RWPE1 (cell line): ENCODE data around the gene ZFYVE27.

Source experiments
- CTCF ChIA-PET: fragments of 350-600 bp; sonication (Branson Sonifier 250); formaldehyde crosslinking; extraction: SDS; loops from one replicate; lab custom pipeline; 2021; lab: Yijun Ruan, JAX
- POLR2A ChIA-PET: fragments of 400-600 bp; formaldehyde crosslinking; extraction: SDS; loops from one replicate; lab custom pipeline; 2020; ENCODE audit warnings: antibody characterized with exemption; ENCODE audit not compliant: low non-redundant PET; lab: Yijun Ruan, JAX
- DNase-seq: peaks from one replicate; pipeline ENCODE4 v3.0.0; 2012; ENCODE audit warnings: low spot score
- H3K27ac ChIP-seq: fragments of 450-650 bp; 2 replicates; pipeline ENCODE4 v1.5.1; 2017
- CTCF ChIP-seq: fragments of 450-650 bp; conservative IDR thresholded peaks from 2 replicates; pipeline ENCODE4 v1.5.1; 2017; ENCODE audit warnings: low read depth, mild to moderate bottlenecking

ZFYVE27 gene

GRCh38 chr10:97737770-97738265 lies 890 bp downstream of the ZFYVE27 start:
- H3K27ac ChIP-seq, result peak overlapping the region; percentile 85
- peak; percentile 77 for DNase-seq
- POLR2A ChIA-PET, result interaction anchor here (0.6 kb wide), 1 partner anchor 26 kb away, joined by 3 read pairs; no protein-coding TSS in a partner anchor
- CTCF ChIA-PET, result no interaction called here
- no peak for TF ChIP-seq CTCF

GRCh38 chr10:97738616-97739015 lies 1.7 kb downstream of the ZFYVE27 start:
- no peak for DNase-seq
- ChIA-PET CTCF (interaction anchor here (0.6 kb wide), 2 partner anchors 20 to 29 kb away, joined by 3 read pairs; no protein-coding TSS in a partner anchor), POLR2A (interaction anchor here (0.6 kb wide), 1 partner anchor 25 kb away, joined by 3 read pairs; no protein-coding TSS in a partner anchor)
- TF ChIP-seq CTCF, result no peak
- H3K27ac ChIP-seq, result peak overlapping the region; percentile 12; the same call in 1 of the 2 replicates

- no peak for DNase-seq
- TF ChIP-seq CTCF, result no peak
- ChIA-PET POLR2A (no interaction called here), CTCF (no interaction called here)
- no peak overlapping the region for H3K27ac ChIP-seq
Observed at GRCh38 chr10:97740613-97741012, 3.7 kb downstream of the ZFYVE27 start.

- peak overlapping the region; percentile 25 for H3K27ac ChIP-seq
- no peak for TF ChIP-seq CTCF
- ChIA-PET POLR2A (no interaction called here), CTCF (interaction anchor here (1.1 to 1.2 kb wide), 2 partner anchors 66 to 126 kb away, joined by 3 read pairs; no protein-coding TSS in a partner anchor)
- DNase-seq, result no peak
Observed at GRCh38 chr10:97743169-97743943, 6.4 kb downstream of the ZFYVE27 start.

- POLR2A ChIA-PET, result no interaction called here
- no peak overlapping the region; the same call in 1 of the 2 replicates for H3K27ac ChIP-seq
- CTCF ChIA-PET, result interaction anchor here (0.6 to 1.2 kb wide), 3 partner anchors 68 to 338 kb away, joined by 3 read pairs; no protein-coding TSS in a partner anchor
- no peak for DNase-seq
- no peak for TF ChIP-seq CTCF
Observed at GRCh38 chr10:97744405-97745035, 7.6 kb downstream of the ZFYVE27 start.

GRCh38 chr10:97747573-97747972 lies 10.6 kb downstream of the ZFYVE27 start:
- TF ChIP-seq CTCF, result no peak
- POLR2A ChIA-PET, result interaction anchor here (0.6 kb wide), 1 partner anchor 256 kb away, joined by 3 read pairs; no protein-coding TSS in a partner anchor
- CTCF ChIA-PET, result interaction anchor here (0.6 to 1.8 kb wide), 3 partner anchors 12 to 122 kb away, joined by 3 to 12 read pairs (median 4); no protein-coding TSS in a partner anchor
- no peak for DNase-seq
- no peak overlapping the region for H3K27ac ChIP-seq
